WTC11 (cell line): Measurements from ENCODE around the gene CLIC3. TPM values are rescaled to one million over a fixed set of nuclear protein-coding genes. Genes with fewer than 3 reads are reported as not detected.

Experiments used
- ATAC-seq: fragments of 200-7000 bp; cut with Tn5 transposase; 2 replicates; pipeline ENCODE4 v1.10.0; 2021; ENCODE audit warnings: mild to moderate bottlenecking, moderate library complexity
- CTCF ChIA-PET: fragments of 300-600 bp; sonication (Branson Sonifier 250); formaldehyde crosslinking; loops from one replicate; lab custom pipeline; 2021; ENCODE audit warnings: antibody characterized with exemption; lab: Charles Lee
- POLR2A ChIA-PET: fragments of 350-600 bp; sonication (Branson Sonifier 250); formaldehyde crosslinking; loops from one replicate; lab custom pipeline; 2021; ENCODE audit warnings: antibody characterized with exemption; lab: Charles Lee
- DNase-seq: peaks from one replicate; pipeline ENCODE4 v3.0.0; 2021; ENCODE audit warnings: low spot score
- H3K27ac Mint-ChIP-seq: 2 replicates; pipeline ENCODE4 v1.8.0; 2021; ENCODE audit warnings: mixed read lengths
- H3K27me3 Mint-ChIP-seq: 2 replicates; pipeline ENCODE4 v1.8.0; 2021; ENCODE audit warnings: low read depth, mild to moderate bottlenecking, moderate library complexity, mixed read lengths
- H3K36me3 Mint-ChIP-seq: 2 replicates; pipeline ENCODE4 v1.8.0; 2021; ENCODE audit warnings: mixed read lengths
- H3K4me1 Mint-ChIP-seq: 2 replicates; pipeline ENCODE4 v1.8.0; 2022; ENCODE audit warnings: mixed read lengths
- H3K4me3 Mint-ChIP-seq: 2 replicates; pipeline ENCODE4 v1.8.0; 2021; ENCODE audit warnings: mild to moderate bottlenecking, moderate library complexity, mixed read lengths
- H3K9me3 Mint-ChIP-seq: 2 replicates; pipeline ENCODE4 v1.8.0; 2021; ENCODE audit warnings: mixed read lengths
- ATF1 ChIP-seq: sonication (generic); formaldehyde crosslinking; IDR thresholded peaks from 2 replicates; pipeline ENCODE4 v1.8.1; 2023; ENCODE audit warnings: mild to moderate bottlenecking, moderate library complexity, missing genetic modification reagents
- ATF3 ChIP-seq: sonication (generic); formaldehyde crosslinking; conservative IDR thresholded peaks from 2 replicates; pipeline ENCODE4 v1.8.1; 2022; ENCODE audit warnings: mild to moderate bottlenecking, missing genetic modification reagents
- CREM ChIP-seq: sonication (generic); formaldehyde crosslinking; IDR thresholded peaks from 2 replicates; pipeline ENCODE4 v1.8.1; 2022; ENCODE audit warnings: mild to moderate bottlenecking, missing genetic modification reagents, moderate library complexity
- ESRRA ChIP-seq: sonication (generic); formaldehyde crosslinking; IDR thresholded peaks from 2 replicates; pipeline ENCODE4 v1.8.1; 2022; ENCODE audit warnings: mild to moderate bottlenecking, missing genetic modification reagents, borderline replicate concordance
- FOXP1 ChIP-seq: sonication (generic); formaldehyde crosslinking; IDR thresholded peaks from 2 replicates; pipeline ENCODE4 v1.8.0; 2022; ENCODE audit warnings: missing genetic modification reagents, mild to moderate bottlenecking, moderate library complexity, borderline replicate concordance
- GRHL2 ChIP-seq: fragments of 250-450 bp; sonication (Bioruptor Pico); IDR thresholded peaks from 2 replicates; pipeline ENCODE4 v1.8.0; 2022; ENCODE audit warnings: mild to moderate bottlenecking, moderate library complexity; ENCODE audit not compliant: insufficient replicate concordance, severe bottlenecking
- GTF2I ChIP-seq: fragments of 250-450 bp; sonication (Bioruptor Pico); conservative IDR thresholded peaks from 2 replicates; pipeline ENCODE4 v1.4.0; 2021; ENCODE audit warnings: mild to moderate bottlenecking
- IRF2 ChIP-seq: sonication (generic); formaldehyde crosslinking; IDR thresholded peaks from 2 replicates; pipeline ENCODE4 v1.8.0; 2022; ENCODE audit warnings: low read depth, missing genetic modification reagents, borderline replicate concordance
- JUN ChIP-seq: sonication (generic); formaldehyde crosslinking; IDR thresholded peaks from 2 replicates; pipeline ENCODE4 v1.8.0; 2023; ENCODE audit warnings: mild to moderate bottlenecking, missing genetic modification reagents
- PRDM15 ChIP-seq: sonication (generic); formaldehyde crosslinking; IDR thresholded peaks from 2 replicates; pipeline ENCODE4 v1.8.0; 2022; ENCODE audit warnings: missing genetic modification reagents
- SMAD4 ChIP-seq: sonication (generic); formaldehyde crosslinking; IDR thresholded peaks from 2 replicates; pipeline ENCODE4 v1.8.0; 2022; ENCODE audit warnings: mild to moderate bottlenecking, missing genetic modification reagents
- SOX15 ChIP-seq: fragments of 250-450 bp; sonication (Bioruptor Pico); IDR thresholded peaks from 2 replicates; pipeline ENCODE4 v1.9.0; 2021; ENCODE audit warnings: mild to moderate bottlenecking
- TCF7 ChIP-seq: sonication (generic); formaldehyde crosslinking; IDR thresholded peaks from 2 replicates; pipeline ENCODE4 v1.8.0; 2022; ENCODE audit warnings: mild to moderate bottlenecking, low read depth, missing genetic modification reagents, moderate library complexity
- ZBTB43 ChIP-seq: sonication (generic); formaldehyde crosslinking; IDR thresholded peaks from 2 replicates; pipeline ENCODE4 v1.8.1; 2023; ENCODE audit warnings: mild to moderate bottlenecking, missing genetic modification reagents
- ZMAT4 ChIP-seq: fragments of 250-450 bp; sonication (Bioruptor Pico); IDR thresholded peaks from 2 replicates; pipeline ENCODE4 v1.9.0; 2021; ENCODE audit warnings: mild to moderate bottlenecking
- ZNF281 ChIP-seq: sonication (generic); formaldehyde crosslinking; IDR thresholded peaks from 2 replicates; pipeline ENCODE4 v1.8.0; 2023; ENCODE audit warnings: mild to moderate bottlenecking, missing genetic modification reagents
- ZNF317 ChIP-seq: sonication (generic); formaldehyde crosslinking; IDR thresholded peaks from 2 replicates; pipeline ENCODE4 v1.8.1; 2023; ENCODE audit warnings: low read depth, mild to moderate bottlenecking, moderate library complexity, missing genetic modification reagents, borderline replicate concordance
- ZNF512 ChIP-seq: sonication (generic); formaldehyde crosslinking; IDR thresholded peaks from 2 replicates; pipeline ENCODE4 v1.8.1; 2022; ENCODE audit warnings: missing genetic modification reagents, borderline replicate concordance
- ZNF671 ChIP-seq: fragments of 250-450 bp; sonication (Bioruptor Pico); IDR thresholded peaks from 2 replicates; pipeline ENCODE4 v1.8.0; 2021; ENCODE audit warnings: mild to moderate bottlenecking
- total RNA-seq: library from RNA; stranded (reverse); gene quantifications from 3 replicates; pipeline ENCODE4 v1.2.3, GENCODE V29; 2021

CLIC3 gene
- total RNA-seq, 1 experiment from 2014 or later, result 0.31 TPM

GRCh38 chr9:137044037-137044436 is 47.7 kb upstream of the CLIC3 start:
- peaks cover 6% of the 10 kb centered on the region for H3K4me1 Mint-ChIP-seq
- H3K4me3 Mint-ChIP-seq, result no peak overlapping the region
- CTCF ChIA-PET, result interaction anchor here (2.4 to 3.9 kb wide), 3 partner anchors 9 to 24 kb away, joined by 13 to 41 read pairs (median 17); no protein-coding TSS in a partner anchor
- peaks cover 31% of the 10 kb centered on the region for H3K27me3 Mint-ChIP-seq
- ATAC-seq (no peak), DNase-seq (no peak)
- no peak overlapping the region for H3K27ac Mint-ChIP-seq
- no peaks in the 10 kb centered on the region; the same call in 1 of the 2 replicates for H3K36me3 Mint-ChIP-seq
- POLR2A ChIA-PET, result no interaction called here
- no peaks in the 10 kb centered on the region for H3K9me3 Mint-ChIP-seq
- TF ChIP-seq SOX15 (no peak), ESRRA (CRISPR knock-in tag) (no peak), ZBTB43 (no peak), CREM (CRISPR knock-in tag) (no peak), ZNF317 (CRISPR knock-in tag) (no peak), ATF1 (no peak)

GRCh38 chr9:137042751-137043727 is 46.7 kb upstream of the CLIC3 start:
- Mint-ChIP-seq H3K27ac (no peak overlapping the region), H3K36me3 (peaks cover 5% of the 10 kb centered on the region; the same call in 1 of the 2 replicates), H3K9me3 (no peaks in the 10 kb centered on the region), H3K4me1 (peaks cover 6% of the 10 kb centered on the region), H3K27me3 (peaks cover 24% of the 10 kb centered on the region)
- DNase-seq, result no peak
- ATAC-seq, result no peak
- POLR2A ChIA-PET, result interaction anchor here (0.7 kb wide), 1 partner anchor 158 kb away, joined by 4 read pairs; the partner anchor contains the start of gene TPRN
- TF ChIP-seq PRDM15 (CRISPR knock-in tag) (peak; percentile 86), ZNF281 (CRISPR knock-in tag) (no peak), GRHL2 (no peak), JUN (CRISPR knock-in tag) (no peak), ZMAT4 (CRISPR knock-in tag) (no peak)
- TF ChIP-seq, all 79 proteins: peak for 1
- no peak overlapping the region for H3K4me3 Mint-ChIP-seq
- CTCF ChIA-PET, result interaction anchor here (0.6 to 3.9 kb wide), 5 partner anchors 8 to 114 kb away, joined by 4 to 41 read pairs (median 13); no protein-coding TSS in a partner anchor

- Mint-ChIP-seq H3K9me3 (no peaks in the 10 kb centered on the region), H3K36me3 (peaks cover 5% of the 10 kb centered on the region; the same call in 1 of the 2 replicates), H3K4me1 (peaks cover 6% of the 10 kb centered on the region), H3K27ac (no peak overlapping the region), H3K27me3 (peaks cover 9% of the 10 kb centered on the region), H3K4me3 (no peak overlapping the region)
- ChIA-PET CTCF (interaction anchor here (4.6 kb wide), 1 partner anchor 12 kb away, joined by 23 read pairs; no protein-coding TSS in a partner anchor), POLR2A (no interaction called here)
- ATAC-seq (no peak), DNase-seq (no peak)
- no peak for TF ChIP-seq ATF3 (CRISPR knock-in tag)
- no peak for TF ChIP-seq ZNF512 (CRISPR knock-in tag)
- no peak for TF ChIP-seq GTF2I (CRISPR knock-in tag)
- no peak for TF ChIP-seq SMAD4 (CRISPR knock-in tag)
- TF ChIP-seq IRF2 (CRISPR knock-in tag), result no peak
- no peak for TF ChIP-seq FOXP1
- no peak for TF ChIP-seq TCF7
- TF ChIP-seq ZNF671 (CRISPR knock-in tag), result no peak
These were observed 44.8 kb upstream of the CLIC3 start for GRCh38 chr9:137041124-137041523.
